ENCODE data around the gene EXOC4.

GRCh38 chr7:133763076-133763640, 510.3 kb downstream of the EXOC4 start:
- TF ChIP-seq CTCF (conservative IDR thresholded peaks at IDR 0.05 in 1 of 2, IDR thresholded peaks at IDR 0.05 in 1 of 2; ENCODE audit: low read depth in 1 of 2, low read length in 2 of 2) (no peak), EZH2 (IDR thresholded peaks at IDR 0.05; ENCODE audit: low read length, missing control alignments) (no peak)

Data from fibroblast of lung (primary cell).